HG02852 (cell line): ENCODE data around the gene INHBC.
"Not testable (repeated sequence)": the region's sequence is repeated elsewhere in the genome, so short reads cannot be mapped to it uniquely, and the experiment has no call there.

Source experiments
- ATAC-seq: cut with Tn5 transposase; IDR thresholded peaks from one replicate; pipeline ENCODE4 v1.9.1; 2021; ENCODE audit warnings: mild to moderate bottlenecking, moderate library complexity; ENCODE audit not compliant: unreplicated experiment

The INHBC gene, protein sequence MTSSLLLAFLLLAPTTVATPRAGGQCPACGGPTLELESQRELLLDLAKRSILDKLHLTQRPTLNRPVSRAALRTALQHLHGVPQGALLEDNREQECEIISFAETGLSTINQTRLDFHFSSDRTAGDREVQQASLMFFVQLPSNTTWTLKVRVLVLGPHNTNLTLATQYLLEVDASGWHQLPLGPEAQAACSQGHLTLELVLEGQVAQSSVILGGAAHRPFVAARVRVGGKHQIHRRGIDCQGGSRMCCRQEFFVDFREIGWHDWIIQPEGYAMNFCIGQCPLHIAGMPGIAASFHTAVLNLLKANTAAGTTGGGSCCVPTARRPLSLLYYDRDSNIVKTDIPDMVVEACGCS

GRCh38 chr12:57434517-57435223 is at the start of gene INHBC:
Gene INHBC (plus strand): TSS chr12:57434784. CDS start chr12:57434887, 103 bp downstream.
- ATAC-seq: no peak

DNA sequence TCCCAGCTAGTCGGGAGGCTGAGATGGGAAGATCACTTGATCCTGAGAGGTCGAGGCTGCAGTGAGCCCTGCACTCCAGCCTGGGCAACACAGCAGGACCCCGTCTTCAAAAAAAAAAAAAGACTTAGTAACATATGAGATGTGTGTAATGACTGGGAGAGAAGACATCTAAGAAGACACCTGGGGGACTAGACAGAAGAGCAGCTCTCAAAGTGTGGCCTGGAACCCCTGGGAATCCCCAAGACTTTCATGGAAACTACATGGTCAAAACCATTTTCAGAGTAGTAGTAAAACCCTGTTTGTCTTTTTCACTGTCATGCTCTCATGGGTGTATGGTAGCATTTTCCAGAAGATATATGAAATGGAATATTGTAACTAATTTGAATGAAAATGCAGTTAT is 49.0 kb upstream of the INHBC start:
- ATAC-seq: peak; percentile 50

GRCh38 chr12:57386187-57386720 is 48.3 kb upstream of the INHBC start:
- ATAC-seq: no peak

DNA sequence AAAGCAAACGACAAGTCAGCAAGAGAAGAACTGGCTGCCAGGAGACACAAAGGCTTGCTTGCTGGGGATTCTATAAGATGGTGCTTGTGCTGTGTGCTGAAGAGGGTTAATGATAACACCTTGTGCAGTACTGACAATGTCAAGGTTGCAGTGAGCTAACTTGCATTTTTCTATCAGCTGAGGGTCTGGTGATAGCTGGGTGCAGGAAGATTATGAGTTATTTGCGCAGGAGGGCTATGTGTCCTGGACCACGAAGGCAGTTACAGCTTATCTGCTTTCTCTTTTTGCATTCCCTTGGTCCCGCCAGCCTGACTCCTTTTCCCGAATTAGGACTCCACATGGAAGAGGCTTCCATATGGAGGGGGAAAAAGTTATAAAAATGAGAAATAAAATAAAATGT is 46.2 kb upstream of the INHBC start:
- no peak for ATAC-seq

DNA sequence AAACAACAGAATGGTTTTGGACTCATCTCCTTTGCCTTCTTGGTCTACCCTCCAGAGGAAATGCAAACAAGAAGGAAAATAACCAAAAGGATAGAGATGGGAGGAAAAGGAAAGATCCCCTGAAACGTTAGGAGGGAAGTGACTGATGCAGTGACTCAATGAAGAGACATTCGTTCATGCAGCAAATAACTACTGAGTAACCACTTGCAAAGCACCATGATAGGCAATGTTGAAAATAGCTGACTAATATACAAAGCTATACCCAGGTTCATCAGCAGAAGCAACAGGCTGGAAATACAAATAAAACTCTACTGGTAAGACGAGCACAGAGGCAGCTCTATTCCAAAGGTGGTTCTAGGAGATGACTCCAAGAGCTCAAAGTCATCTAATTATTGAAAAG is 45.6 kb upstream of the INHBC start:
- no peak for ATAC-seq

GRCh38 chr12:57390174-57390573 is 44.4 kb upstream of the INHBC start:
- ATAC-seq: no peak

GRCh38 chr12:57395121-57395520 is 39.5 kb upstream of the INHBC start:
- no peak for ATAC-seq

- no peak for ATAC-seq
These were observed 37.1 kb upstream of the INHBC start for GRCh38 chr12:57397441-57397840.

GRCh38 chr12:57399718-57400463 is 34.7 kb upstream of the INHBC start:
- not testable (repeated sequence) for ATAC-seq

DNA sequence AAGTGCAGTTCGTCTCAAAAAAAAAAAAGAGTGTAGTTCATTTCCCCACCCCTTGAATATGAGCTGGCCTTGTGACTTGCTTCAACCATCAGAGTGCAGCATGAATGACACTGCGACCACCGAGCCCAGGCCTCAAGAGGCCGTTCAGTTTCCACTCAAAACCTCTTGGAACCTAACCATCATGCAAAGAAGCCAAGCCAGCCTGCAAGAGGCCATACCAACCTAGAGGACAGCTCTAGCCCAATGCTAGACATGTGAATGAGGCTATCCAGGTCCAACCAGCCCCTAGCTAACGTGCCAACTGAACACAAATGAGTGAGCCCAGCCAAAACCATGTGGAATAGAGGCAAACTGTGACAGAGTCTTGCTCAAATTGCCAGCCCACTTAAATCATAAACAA is 33.4 kb upstream of the INHBC start:
- no peak for ATAC-seq

- ATAC-seq: not testable (repeated sequence)
These were observed 32.4 kb upstream of the INHBC start for GRCh38 chr12:57402156-57402555.

DNA sequence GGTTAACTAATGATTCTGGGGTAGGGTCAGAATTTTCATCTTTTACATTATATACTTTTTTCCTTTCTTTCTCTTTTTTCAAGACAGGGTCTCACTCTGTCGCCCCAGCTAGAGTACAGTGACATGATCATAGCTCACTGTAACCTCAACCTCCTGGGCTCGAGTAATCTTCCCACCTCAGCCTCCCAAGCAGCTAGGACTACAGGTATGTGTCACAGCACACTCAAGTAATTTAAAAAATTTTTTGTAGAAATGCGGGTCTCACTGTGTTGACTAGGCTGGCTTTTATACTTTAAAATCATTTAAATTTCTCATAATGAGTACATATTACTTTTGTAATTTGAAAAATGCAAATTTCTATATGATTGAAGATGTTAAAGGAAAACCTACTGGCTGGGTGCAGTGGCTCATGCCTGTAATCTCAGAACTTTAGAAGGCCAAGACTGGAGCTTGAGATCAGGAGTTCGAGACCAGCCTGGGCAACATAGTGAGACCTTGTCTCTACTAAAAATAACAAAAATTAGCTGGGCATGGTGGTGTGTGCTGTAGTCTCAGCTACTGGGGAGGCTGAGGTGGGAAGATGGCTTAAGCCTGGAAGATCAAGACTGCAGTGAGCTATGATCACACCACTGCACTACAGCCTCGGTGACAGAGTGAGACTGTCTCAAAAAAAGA is 29.5 kb upstream of the INHBC start:
- no peak for ATAC-seq

- ATAC-seq: no peak
These were observed 24.1 kb upstream of the INHBC start for GRCh38 chr12:57410534-57410933.

GRCh38 chr12:57414160-57414559 is 20.4 kb upstream of the INHBC start:
- ATAC-seq: not testable (repeated sequence)

DNA sequence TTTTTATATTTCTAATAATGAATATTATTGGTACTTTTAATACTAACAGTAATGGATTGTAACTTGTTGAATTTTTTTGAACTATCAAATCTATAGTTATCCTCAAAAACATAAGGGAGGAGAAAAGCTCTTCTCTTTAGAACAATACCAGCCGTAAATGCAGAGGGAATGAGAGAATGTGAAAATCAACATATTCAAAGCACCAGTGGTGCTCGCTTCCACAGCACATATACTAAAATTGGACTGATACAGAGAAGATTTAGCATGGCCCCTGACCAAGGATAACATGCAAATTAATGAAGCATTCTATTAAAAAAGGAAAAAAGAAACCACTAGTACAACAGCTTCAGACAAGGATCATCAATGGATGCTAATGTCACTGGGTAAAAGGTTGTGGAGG is 19.5 kb upstream of the INHBC start:
- ATAC-seq: no peak

- no peak for ATAC-seq
These were observed 18.3 kb upstream of the INHBC start for GRCh38 chr12:57416039-57416996.

DNA sequence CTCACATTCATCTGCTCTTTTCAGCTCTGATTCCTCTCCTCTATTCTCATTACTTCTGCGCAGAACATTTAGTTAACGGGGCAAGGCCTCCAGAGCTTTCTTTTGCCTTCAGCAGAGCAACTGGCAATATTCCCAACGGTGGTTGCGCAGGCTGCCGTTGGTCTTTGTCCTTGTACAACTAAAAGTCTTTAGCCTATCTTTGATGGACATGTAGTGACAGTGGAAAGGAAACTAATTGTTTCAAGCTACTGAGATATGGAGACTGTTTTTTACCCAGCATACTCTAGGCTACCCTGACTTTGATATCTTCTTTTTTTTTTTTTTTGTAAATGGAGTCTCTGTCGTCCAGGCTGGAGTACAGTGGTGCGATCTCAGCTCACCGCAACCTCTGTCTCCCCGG is 16.3 kb upstream of the INHBC start:
- ATAC-seq: no peak

DNA sequence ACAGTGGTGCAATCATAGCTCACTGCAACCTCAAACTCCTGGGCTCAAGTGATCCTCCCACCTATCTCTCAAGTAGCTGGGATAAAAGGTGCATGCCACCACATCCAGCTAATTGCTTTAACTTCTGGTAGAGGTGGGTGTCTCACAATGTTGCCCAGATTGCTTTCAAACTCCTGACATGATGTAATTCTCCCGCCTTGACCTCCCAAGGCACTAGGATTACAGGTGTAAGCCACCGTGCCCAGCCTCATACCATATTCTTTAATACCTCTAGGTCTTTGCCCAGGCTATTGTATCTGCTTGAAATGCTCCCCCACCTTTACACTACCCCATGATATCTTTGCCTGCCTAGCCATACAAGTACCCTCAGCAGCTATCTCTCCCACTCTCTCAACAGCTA is 15.1 kb upstream of the INHBC start:
- ATAC-seq: no peak

- ATAC-seq: no peak
These were observed 14.1 kb upstream of the INHBC start for GRCh38 chr12:57420482-57420881.

DNA sequence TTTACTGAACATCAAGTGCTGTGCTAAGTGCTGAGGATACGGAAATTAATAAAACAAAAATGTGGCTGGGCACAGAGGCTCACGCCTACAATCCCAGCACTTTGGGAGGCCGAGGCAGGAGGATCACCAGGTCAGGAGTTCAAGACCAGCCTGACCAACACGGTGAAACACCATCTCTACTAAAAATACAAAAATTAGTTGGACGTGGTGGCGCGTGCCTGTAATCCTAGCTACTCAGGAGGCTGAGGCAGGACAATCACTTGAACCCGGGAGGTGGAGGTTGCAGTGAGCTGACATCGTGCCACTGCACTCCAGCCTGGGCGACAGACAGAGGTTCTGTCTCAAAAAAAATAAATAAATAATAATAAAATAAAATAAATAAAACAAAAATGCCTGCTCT is 7.6 kb upstream of the INHBC start:
- ATAC-seq: not testable (repeated sequence)
